Common myeloid progenitor, CD34-positive (primary cell): ENCODE data around the gene PKHD1.
"Not testable (repeated sequence)": the region's sequence is repeated elsewhere in the genome, so short reads cannot be mapped to it uniquely, and the experiment has no call there.

ENCODE experiments used
- CTCF ChIA-PET: fragments of 350-600 bp; sonication (Branson Sonifier 250); formaldehyde crosslinking; loops from one replicate; lab custom pipeline; 2021; ENCODE audit warnings: antibody characterized with exemption; lab: Charles Lee
- POLR2A ChIA-PET: fragments of 350-600 bp; sonication (Branson Sonifier 250); formaldehyde crosslinking; loops from one replicate; lab custom pipeline; 2021; ENCODE audit warnings: antibody characterized with exemption; lab: Charles Lee
- DNase-seq, 3 donors: peaks; one replicate each; pipeline versions ENCODE4 v3.0.0 to v3.0.0-alpha.2; 2013
- H3K27ac ChIP-seq, 2 experiments: 1 replicate in 1 of 2; 2 replicates in 1 of 2; pipeline ENCODE4 v1.7.0; 2013; ENCODE audit warnings: inconsistent platforms in 2 of 2, low read length in 2 of 2, mild to moderate bottlenecking in 2 of 2, low read depth in 1 of 2, moderate library complexity in 1 of 2; ENCODE audit not compliant: severe bottlenecking in 2 of 2, insufficient read depth in 1 of 2, poor library complexity in 1 of 2
- H3K27me3 ChIP-seq, 5 experiments: replicated peaks in 2 of 5; 1 replicate in 3 of 5; 2 replicates in 2 of 5; pipeline versions ENCODE4 v1.6.1 to v1.7.0; 2013; ENCODE audit warnings: low read length in 4 of 5, mild to moderate bottlenecking in 2 of 5, moderate library complexity in 2 of 5, inconsistent platforms in 1 of 5; ENCODE audit not compliant: insufficient read depth in 5 of 5, control insufficient read depth in 4 of 5
- H3K36me3 ChIP-seq, 4 experiments: 1 replicate in 2 of 4; 2 replicates in 2 of 4; pipeline versions ENCODE4 v1.6.1 to v1.7.0; 2013; ENCODE audit warnings: low read length in 3 of 4, control low read depth in 1 of 4, mild to moderate bottlenecking in 1 of 4; ENCODE audit not compliant: control insufficient read depth in 4 of 4, insufficient read depth in 4 of 4
- H3K4me1 ChIP-seq, 4 experiments: 1 replicate in 3 of 4; 2 replicates in 1 of 4; pipeline versions ENCODE4 v1.6.1 to v1.7.1; 2013; ENCODE audit warnings: low read length in 3 of 4, mild to moderate bottlenecking in 3 of 4, control low read depth in 1 of 4, inconsistent platforms in 1 of 4, moderate library complexity in 1 of 4; ENCODE audit not compliant: control insufficient read depth in 4 of 4, insufficient read depth in 4 of 4; ENCODE audit errors: control extremely low read depth in 1 of 4
- H3K4me3 ChIP-seq, 7 experiments: 1 replicate in 4 of 7; 2 replicates in 3 of 7; pipeline versions ENCODE4 v1.5.1 to v1.7.0; 2013; ENCODE audit warnings: mild to moderate bottlenecking in 7 of 7, low read length in 6 of 7, moderate library complexity in 6 of 7, inconsistent platforms in 2 of 7, low read depth in 2 of 7, control low read depth in 1 of 7; ENCODE audit not compliant: insufficient read depth in 4 of 7, control insufficient read depth in 1 of 7; ENCODE audit errors: extremely low read depth in 1 of 7
- H3K9me3 ChIP-seq, 5 experiments: 1 replicate in 4 of 5; 2 replicates in 1 of 5; pipeline versions ENCODE4 v1.6.1 to v1.7.1; 2013; ENCODE audit warnings: low read length in 4 of 5, mild to moderate bottlenecking in 2 of 5, inconsistent platforms in 1 of 5, low read depth in 1 of 5, moderate library complexity in 1 of 5; ENCODE audit not compliant: control insufficient read depth in 4 of 5, insufficient read depth in 2 of 5; ENCODE audit errors: control extremely low read depth in 1 of 5
- WGBS: methylation state at CpG from one replicate; pipeline ENCODE4 v1.1.5; 2013; ENCODE audit not compliant: insufficient coverage; 5-methylcytosine and 5-hydroxymethylcytosine counted together

The PKHD1 gene

DNA sequence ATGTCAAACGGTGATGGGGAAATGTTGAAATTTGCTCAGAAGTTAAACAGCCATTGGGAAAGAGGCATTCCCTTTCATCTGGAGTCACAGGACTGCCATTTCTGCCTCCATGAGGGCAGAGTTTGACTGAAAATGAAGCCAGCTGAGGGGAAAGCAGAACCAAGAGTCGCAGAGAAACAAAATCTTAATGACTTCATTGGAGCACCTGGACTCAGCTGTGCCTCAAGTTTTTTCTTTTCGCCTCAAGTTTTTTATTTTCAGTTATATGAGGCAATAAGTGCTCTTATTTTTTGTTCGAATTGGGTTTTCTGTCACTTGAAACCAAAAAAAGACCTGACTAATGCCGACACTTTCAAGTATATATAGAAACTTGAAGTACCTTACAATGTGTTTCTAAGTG, 161.3 kb downstream of the PKHD1 start:
- Histone ChIP-seq H3K36me3 (no peaks in the 10 kb centered on the region), H3K27ac (no peak overlapping the region), H3K9me3 (peaks cover 0 to 9% (median 0%) of the 10 kb centered on the region in 5 experiments), H3K4me3 (no peak overlapping the region), H3K4me1 (peaks cover 0 to 3% (median 0%) of the 10 kb centered on the region in 4 experiments), H3K27me3 (peaks cover 0 to 3% (median 0%) of the 10 kb centered on the region in 5 experiments)
- ChIA-PET POLR2A (no interaction called here), CTCF (interaction anchor here (0.8 to 1.6 kb wide), 2 partner anchors 10 to 34 kb away, joined by 3 read pairs; no protein-coding TSS in a partner anchor)
- no peak for DNase-seq
- 95% methylated on average over 2 of the region's 5 CpGs for WGBS

DNA sequence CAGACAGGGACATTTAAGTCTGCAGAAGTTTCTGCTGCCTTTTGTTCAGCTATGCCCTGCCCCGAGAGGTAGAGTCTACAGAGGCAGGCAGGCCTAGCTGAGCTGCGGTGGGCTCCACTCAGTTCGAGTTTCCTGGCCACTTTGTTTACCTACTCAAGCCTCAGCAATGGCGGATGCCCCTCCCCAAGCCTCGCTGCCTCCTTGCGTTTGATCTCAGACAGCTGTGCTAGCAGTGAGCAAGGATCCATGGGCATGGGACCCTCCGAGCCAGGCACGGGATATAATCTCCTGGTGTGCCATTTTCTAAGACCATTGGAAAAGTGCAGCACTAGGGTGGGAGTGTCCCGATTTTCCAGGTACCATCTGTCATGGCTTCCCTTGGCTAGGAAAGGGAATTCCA, 164.9 kb downstream of the PKHD1 start:
- CTCF ChIA-PET = not testable (repeated sequence)

DNA sequence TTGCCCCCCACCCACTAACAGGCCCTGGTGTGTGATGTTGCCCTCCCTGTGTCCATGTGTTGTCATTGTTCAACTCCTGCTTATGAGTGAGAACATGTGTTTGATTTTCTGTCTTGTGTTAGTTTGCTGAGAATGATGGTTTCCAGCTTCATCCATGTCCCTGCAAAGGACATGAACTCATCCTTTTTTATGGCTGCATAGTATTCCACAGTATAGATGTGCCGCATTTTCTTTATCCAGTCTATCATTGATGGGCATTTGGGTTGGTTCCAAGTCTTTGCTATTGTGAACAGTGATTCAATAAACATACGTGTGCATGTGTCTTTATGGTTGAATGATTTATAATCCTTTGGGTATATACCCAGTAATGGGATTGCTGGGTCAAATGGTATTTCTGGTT, 169.1 kb downstream of the PKHD1 start:
- not testable (repeated sequence) for H3K4me3 ChIP-seq, DNase-seq

More for the DNA sequence above, 164.9 kb downstream of the PKHD1 start:
- 98% methylated on average over 8 of the region's 9 CpGs for WGBS
- H3K4me1 ChIP-seq, POLR2A ChIA-PET, H3K4me3 ChIP-seq, H3K27ac ChIP-seq, H3K9me3 ChIP-seq, H3K27me3 ChIP-seq, DNase-seq, H3K36me3 ChIP-seq: not testable (repeated sequence)

DNA sequence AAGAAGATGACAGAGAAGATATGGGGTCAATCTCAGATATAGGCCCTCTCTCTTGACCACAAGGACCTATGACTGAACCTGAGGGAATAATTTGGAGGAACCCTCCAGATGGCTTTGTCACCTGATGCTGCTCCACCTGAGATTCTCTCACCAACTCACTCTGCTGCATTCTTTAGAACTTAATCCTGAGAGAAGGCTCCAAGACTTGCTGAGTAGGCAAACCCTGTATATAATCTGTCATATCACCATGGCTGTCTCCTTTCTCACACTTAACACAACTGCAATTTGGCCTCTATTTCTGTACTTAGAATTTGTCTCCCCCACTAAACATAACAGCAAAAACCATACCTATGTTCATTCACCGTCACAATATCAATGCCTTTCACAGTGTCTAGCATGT, 172.3 kb downstream of the PKHD1 start:
- ChIA-PET CTCF (no interaction called here), POLR2A (no interaction called here)
- DNase-seq = no peak
- no peak overlapping the region for H3K4me3 ChIP-seq
- H3K4me1 ChIP-seq = peaks cover 4 to 20% (median 9%) of the 10 kb centered on the region in 4 experiments
- 100% methylated on average over 1 of the region's 1 CpG for WGBS
- H3K36me3 ChIP-seq = no peaks in the 10 kb centered on the region
- H3K27ac ChIP-seq = no peak overlapping the region
- no peaks in the 10 kb centered on the region for H3K9me3 ChIP-seq
- H3K27me3 ChIP-seq = no peaks in the 10 kb centered on the region

More for the DNA sequence above, 169.1 kb downstream of the PKHD1 start:
- CTCF ChIA-PET, H3K4me1 ChIP-seq, H3K36me3 ChIP-seq, POLR2A ChIA-PET, H3K27ac ChIP-seq, H3K27me3 ChIP-seq, H3K9me3 ChIP-seq: not testable (repeated sequence)
- WGBS = 100% methylated on average over 2 of the region's 2 CpGs

DNA sequence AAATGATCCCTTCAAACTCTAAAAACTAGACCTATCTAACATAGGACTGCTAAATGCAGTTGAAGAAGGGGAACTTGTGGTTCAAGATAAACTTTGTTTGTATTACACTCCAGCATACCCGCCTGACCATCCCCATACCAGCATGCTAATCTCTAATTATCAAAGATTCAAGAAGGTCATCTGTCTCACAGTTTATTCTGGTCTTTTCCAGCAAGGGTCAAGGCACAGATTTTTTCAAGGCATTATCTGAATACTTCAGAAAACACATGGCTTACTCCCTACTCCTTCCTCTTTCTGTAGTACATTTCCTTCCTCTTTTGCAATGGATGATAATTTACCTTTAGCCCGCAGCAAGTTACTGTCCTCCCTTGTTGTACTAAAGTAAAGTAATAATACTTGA, 174.1 kb downstream of the PKHD1 start:
- DNase-seq = peak; percentile 34 to 83 (median 66)
- CTCF ChIA-PET = no interaction called here
- Histone ChIP-seq H3K4me3 (no peak overlapping the region), H3K27ac (no peak overlapping the region), H3K9me3 (no peaks in the 10 kb centered on the region), H3K27me3 (no peaks in the 10 kb centered on the region), H3K36me3 (no peaks in the 10 kb centered on the region), H3K4me1 (peaks cover 4 to 20% (median 9%) of the 10 kb centered on the region in 4 experiments)
- POLR2A ChIA-PET = no interaction called here
- WGBS = 0% methylated on average over 1 of the region's 2 CpGs

DNA sequence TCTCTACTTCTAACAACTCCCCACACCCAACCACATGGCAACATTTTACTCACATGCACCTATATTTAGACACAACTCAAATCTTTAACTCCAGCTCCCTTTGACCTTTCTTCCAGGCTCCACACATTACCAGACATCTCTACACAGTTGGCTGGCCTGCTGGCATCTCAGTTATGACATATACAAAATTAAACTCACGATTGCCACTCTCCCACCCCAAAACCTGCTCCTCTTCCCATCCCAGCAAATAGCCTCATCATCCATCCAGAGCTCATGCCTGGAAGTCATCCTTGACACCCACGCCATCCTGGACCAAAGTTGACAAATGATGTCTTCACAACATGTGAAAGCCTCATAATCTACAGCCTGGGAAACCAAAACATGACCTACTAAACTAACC, 176.6 kb downstream of the PKHD1 start:
- Histone ChIP-seq H3K27me3 (no peaks in the 10 kb centered on the region), H3K4me1 (peaks cover 4 to 20% (median 9%) of the 10 kb centered on the region in 4 experiments), H3K27ac (no peak overlapping the region), H3K36me3 (no peaks in the 10 kb centered on the region), H3K9me3 (no peaks in the 10 kb centered on the region), H3K4me3 (no peak overlapping the region)
- no peak for DNase-seq
- CTCF ChIA-PET = no interaction called here
- POLR2A ChIA-PET = no interaction called here
- 90% methylated on average over 1 of the region's 2 CpGs for WGBS

DNA sequence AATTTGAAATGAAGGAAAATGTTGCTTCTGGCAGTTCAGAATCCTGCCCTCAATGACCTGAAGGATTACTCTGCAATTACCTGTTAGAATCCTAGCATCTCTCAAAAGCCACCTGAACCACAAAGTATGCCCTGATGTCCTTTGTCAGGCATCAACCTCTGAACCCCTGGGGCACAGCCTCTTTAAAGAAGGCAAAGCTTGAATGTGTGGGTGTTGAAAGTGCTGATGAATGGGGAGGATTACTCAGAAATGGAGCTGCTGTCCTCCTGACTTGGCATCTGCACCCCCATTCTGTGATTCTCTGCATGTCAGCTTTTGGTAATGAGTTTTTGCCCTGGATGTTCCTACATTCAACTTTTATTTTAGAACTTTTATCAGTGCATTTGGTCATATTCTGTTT, 179.2 kb downstream of the PKHD1 start:
- Histone ChIP-seq H3K9me3 (no peaks in the 10 kb centered on the region), H3K36me3 (no peaks in the 10 kb centered on the region), H3K27me3 (no peaks in the 10 kb centered on the region), H3K4me1 (peaks cover 4 to 12% (median 8%) of the 10 kb centered on the region in 4 experiments), H3K4me3 (no peak overlapping the region), H3K27ac (no peak overlapping the region)
- no peak for DNase-seq
- CTCF ChIA-PET = interaction anchor here (1.4 kb wide), 1 partner anchor 18 kb away, joined by 3 read pairs; no protein-coding TSS in a partner anchor
- POLR2A ChIA-PET = no interaction called here
